ENCODE data around the gene ZBTB16.

Gene ZBTB16

DNA sequence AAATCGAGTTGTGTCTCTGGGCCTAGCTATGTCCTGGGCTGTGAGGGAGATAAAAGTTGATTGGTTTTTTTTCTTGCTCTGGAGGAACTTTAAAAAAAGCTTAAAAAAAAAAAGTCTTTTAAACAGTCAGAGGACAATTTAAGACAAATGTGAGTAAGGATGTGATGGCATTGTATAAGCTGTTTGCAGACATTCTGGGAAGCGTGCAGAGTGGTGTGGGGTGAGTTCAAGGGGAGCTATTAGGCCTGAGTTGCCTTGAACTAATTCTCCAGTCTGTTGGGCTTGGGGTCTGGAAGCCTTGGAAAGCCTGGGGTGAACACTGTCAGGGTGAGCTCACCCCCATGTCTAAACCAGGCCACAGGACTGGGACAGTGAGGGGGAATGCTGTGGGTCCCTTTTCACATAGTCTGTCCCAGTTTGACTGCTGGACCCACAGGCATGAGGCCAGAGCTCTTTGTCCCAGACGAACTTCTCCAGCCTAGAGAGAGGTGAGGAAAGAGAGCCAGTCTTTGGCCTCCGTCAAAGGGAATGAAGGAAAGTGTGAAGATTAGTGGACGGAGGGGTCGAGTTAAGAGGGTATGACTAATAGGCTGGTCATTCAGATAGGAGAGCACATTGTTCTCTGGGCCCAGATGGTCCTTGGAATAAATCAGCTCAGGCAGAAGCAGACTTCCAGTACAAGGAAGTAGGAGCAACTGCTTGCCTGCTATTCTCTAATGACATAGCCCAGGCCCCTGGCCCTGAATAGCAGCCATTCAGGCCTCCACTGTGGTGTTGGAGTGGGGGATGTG, 160.2 kb downstream of the ZBTB16 start:
- no peak for DNase-seq

DNA sequence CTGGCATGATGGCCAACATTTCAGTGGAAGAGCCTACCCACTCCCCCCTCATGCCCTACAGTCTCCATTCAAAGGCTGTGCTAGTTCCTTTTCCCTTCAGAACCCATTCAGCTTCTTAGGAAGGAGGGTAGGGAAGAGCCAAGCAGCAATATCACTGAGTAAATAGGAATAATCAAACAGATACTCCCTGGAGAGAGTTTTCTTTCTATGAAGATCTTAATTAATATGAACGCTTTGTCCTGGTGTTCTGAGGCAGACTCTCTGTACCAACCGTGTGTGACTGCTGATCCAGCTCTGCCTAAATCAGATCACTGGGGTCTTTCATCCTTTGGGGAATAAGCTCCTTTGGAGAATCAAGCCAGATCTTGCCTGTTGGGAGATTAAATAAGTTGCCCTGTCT, 161.5 kb downstream of the ZBTB16 start:
- DNase-seq = no peak

GRCh38 chr11:114225661-114226060, 166.2 kb downstream of the ZBTB16 start:
- no peak for DNase-seq

DNA sequence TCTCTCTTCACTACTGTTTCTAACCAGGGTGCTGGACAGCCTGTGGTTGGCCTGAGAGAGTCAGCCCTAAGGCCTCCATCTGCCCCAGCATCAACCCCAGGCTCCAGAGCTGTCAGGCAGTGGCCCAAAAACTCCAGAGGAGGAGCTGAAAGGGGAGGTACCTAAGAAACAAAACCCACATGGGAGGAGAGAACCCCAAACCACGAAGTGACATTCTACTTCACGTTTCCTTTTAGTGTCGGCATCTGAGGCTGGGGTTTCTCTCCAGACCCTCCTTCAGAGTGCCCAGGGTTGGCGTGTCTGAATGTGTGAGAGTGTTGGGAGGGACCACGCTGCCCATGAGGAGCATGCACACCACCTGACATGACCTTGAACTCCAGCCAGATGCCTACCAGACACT, 166.8 kb downstream of the ZBTB16 start:
- peak in 1 of 2 donors; percentile 3 for DNase-seq

DNA sequence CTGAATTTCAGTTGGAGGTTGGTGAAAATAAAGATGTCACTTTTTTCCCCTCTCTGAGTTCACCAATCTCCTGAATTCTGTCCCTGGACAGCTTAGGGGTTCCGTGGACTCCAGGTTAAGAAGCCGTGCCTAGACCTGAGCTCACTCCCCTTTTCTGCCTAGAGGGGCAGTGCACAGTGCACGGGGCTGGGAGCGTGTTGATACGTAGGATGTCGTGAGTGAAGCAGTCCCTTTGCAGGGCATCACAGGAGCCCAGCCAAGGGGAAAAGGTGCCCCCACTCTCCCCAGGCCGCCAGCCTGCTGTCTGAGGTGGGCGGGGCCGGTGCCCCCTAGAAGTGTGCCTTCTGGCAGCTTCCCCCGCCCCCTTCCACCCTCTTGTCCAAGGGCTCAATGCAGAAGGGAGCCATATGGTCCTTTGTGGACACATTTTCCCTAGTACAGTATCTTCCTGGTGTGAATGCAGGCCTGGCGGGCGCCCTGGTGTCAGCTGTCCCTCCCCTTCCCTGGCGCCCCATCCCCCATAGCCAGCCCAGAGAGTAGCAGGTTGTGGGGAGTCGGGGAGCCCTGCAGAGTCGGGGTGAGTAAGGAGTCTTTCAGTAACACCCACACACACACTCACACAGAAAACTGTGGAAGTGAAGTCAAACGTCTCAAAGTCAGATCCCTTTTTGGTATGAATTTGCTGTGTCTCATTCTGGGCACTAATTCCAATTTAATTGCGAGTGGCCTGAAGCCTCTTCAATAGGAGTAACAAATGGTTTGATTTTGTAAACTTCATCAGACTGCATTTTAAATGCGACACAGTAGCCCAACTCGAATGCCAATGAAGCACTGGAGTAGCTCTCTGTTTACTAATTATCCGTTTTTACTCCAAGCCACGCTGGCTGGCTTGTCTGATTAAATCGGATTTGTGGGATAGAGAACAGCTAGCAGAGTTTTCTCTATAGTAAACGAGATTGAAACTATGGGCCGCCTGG, 169.2 kb downstream of the ZBTB16 start:
- no peak for DNase-seq

- DNase-seq = no peak
Observed at GRCh38 chr11:114230031-114230704, 170.7 kb downstream of the ZBTB16 start.

GRCh38 chr11:114232400-114233059, 173.0 kb downstream of the ZBTB16 start:
- no peak for DNase-seq

GRCh38 chr11:114233755-114234154, 174.2 kb downstream of the ZBTB16 start:
- DNase-seq = no peak

DNA sequence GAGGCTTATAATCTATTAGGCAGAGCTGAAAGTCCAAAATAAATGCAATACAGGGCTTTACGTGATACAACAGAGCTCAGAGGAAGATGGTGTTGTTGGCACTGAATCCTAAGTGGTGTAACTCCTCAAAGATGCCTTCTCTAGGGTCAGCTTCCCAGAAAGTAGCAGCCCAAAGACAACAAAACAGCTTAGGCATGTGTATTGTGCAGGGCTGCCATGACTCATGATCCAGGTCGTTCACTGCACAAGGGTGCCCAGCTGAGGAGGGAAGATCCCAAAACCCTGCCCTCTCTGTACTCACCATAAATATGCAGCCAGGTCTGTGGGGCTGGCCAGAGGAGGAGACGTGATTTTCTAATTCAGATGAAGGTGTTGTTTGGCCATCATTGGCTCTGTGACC, 177.3 kb downstream of the ZBTB16 start:
- DNase-seq = no peak

DNA sequence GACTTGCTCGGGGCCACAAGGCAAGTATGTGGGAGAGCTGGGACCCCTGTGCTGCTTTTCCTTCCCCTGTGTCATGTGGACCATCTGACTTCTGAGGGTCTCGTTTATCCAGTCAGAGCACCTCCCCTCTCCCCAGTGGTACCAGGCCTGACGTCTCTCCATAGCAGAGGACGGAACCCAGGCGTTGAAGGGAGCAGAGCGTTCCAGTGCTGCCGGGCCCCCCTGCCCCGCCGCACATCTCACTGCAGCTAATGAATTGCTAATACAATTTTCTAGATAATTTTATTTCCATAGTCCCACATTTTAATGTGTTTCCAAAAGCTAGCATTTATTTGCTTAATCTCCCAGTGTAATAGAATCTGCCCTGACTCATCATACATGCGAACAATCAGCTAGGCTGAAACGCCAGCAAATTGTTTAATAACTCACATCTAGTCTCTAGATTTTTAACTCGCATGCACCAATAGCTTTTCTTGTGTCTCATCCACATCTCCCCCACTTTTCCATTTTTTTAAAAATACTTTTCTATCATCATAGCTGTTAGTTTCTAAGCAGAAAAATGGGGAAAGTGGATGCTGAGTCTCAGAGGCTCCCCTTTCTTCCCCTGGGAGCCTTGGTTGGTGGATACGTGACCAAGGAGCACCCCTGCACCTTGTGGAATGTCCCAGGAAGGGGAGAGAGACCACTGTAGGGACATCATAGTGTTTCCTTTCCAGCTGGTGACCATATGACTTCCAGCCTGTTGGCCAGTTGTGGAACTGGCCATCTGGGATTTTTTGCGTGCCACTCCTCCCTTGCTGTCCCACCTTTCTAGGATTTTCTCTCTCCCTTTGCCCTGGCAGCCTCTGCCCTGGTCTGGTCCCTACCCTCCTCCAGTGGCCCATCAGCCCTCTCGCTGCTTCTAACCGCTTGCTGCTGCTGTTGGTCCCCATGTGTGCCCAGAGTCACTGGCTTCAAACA, 178.1 kb downstream of the ZBTB16 start:
- DNase-seq = no peak

DNA sequence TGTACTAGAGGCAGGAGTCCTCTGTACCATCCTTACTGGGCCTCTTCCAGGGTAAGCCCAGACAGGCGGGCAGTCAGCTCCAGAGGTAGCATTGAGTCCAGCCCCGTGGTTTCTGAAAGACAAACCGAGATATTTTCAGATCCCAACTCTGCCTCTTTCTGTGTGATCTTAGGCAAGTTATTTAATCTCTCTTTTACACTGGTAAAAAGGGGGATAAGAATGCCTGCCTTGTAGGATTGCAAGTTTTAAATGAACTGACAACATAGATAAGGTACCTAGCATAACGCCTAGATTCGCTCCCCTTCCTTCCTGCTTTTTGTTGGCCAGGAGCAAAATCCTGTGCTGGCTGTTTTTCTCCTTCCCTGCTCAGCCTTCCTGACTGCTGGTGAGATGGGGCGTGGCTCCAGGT, 180.2 kb downstream of the ZBTB16 start:
- no peak for DNase-seq

DNA sequence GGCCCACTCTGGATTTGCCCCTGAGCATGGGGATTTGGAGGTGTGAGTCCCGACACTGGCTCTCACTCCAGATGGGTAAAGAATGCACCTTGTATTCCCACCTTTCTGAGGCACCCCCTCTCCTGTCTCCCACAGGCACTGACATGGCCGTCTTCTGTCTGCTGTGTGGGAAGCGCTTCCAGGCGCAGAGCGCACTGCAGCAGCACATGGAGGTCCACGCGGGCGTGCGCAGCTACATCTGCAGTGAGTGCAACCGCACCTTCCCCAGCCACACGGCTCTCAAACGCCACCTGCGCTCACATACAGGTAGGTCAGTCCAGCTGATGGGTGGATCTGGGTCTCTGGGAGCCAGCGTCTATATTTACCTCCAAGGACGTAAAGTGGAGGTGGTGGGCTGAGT, 182.5 kb downstream of the ZBTB16 start:
- DNase-seq = no peak

- DNase-seq = no peak
Observed at GRCh38 chr11:114243461-114244372, 184.2 kb downstream of the ZBTB16 start.

GRCh38 chr11:114244726-114245394, 185.3 kb downstream of the ZBTB16 start:
- DNase-seq = no peak

DNA sequence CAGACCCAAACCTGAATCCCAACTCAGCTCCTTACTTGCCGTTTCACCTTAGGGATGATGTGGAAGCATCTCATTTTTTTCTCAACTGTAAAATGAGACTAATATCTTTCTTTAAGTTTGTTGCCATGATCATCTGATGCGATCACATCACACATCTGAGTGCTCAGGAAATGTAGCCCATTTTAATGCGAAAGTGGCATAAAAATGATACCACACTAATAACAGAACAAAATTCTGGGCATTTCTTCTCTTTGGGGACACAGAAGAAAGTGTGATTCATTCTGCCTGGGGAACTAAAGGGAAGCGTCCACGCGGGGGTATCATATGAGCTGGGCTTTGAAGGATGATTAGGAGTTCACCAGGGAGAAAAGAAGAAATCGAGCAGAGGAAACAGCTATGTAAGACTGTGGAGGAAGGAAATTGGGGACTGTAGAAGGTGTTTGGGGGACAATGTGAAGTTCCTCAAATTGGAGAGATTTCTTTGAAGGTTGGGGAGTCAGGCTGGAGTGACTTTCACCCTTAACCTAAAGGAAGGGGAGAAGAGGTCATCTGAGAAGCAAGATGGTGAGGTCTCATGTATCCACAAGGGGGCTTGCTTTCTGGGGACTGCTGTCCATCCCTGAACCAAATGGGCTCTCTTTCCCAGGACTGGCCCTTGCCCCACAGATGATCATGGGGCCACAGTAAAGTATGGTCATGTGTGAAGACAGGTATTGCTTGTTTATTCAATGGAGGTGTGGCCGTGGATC, 187.0 kb downstream of the ZBTB16 start:
- no peak for DNase-seq

DNA sequence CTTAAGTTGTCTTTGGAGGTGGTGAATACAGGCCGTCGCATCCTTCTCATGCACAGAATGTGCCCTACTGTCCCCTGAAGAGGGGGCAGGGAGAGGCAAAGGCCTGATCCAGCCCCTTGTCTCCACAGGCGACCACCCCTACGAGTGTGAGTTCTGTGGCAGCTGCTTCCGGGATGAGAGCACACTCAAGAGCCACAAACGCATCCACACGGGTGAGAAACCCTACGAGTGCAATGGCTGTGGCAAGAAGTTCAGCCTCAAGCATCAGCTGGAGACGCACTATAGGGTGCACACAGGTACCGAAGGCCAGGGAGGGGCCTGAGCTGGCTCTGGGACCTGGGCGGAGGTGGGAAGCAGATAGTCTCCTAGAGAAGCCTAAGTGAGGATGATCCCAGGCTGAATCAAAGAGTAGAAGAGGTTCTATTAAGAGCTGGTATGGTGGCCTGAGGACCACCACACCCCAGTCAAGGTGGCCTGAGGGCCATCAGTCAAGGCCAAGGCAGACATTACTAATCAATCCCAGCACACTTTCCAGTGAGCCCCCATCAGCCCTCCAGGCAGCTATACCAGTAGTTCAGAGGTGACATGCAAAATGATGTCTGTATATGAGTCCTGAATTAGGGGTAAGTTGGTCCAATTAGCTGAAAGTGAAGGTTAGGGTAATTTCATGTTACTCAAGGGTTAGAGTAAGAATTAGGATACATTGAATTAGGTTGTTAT, 187.7 kb downstream of the ZBTB16 start:
- DNase-seq = no peak

GRCh38 chr11:114250180-114250579, 190.7 kb downstream of the ZBTB16 start:
- DNase-seq = no peak
